ENCODE measurements around the gene ITPRIPL2. TPM values are rescaled to one million over a fixed set of nuclear protein-coding genes. Genes with fewer than 3 reads are reported as not detected.

The ITPRIPL2 gene
- polyA plus RNA-seq, 1 donor from 2014 or later, result not detected

GRCh38 chr16:19084139-19084538 lies 29.6 kb upstream of the ITPRIPL2 start:
- Histone ChIP-seq H3K79me2 (replicated peaks; ENCODE audit: insufficient read depth, low read length) (no peaks in the 10 kb centered on the region), H3K27ac (ENCODE audit: low read length) (no peak overlapping the region), H3K36me3 (ENCODE audit: insufficient read depth, low read length) (peaks cover 8% of the 10 kb centered on the region), H3K4me2 (ENCODE audit: low read length) (no peak overlapping the region), H3K9ac (ENCODE audit: low read length) (no peak overlapping the region), H3K4me3 (ENCODE audit: low read length) (no peak overlapping the region), H3K9me3 (ENCODE audit: low read length) (no peaks in the 10 kb centered on the region), H4K20me1 (ENCODE audit: insufficient read depth) (no peaks in the 10 kb centered on the region), H3F3A (ENCODE audit: insufficient read depth, low read length, poor library complexity, severe bottlenecking) (no peaks in the 10 kb centered on the region), H2AFZ (ENCODE audit: low read depth, low read length) (no peak overlapping the region), H3K27me3 (ENCODE audit: insufficient read depth, low read depth, low read length) (no peaks in the 10 kb centered on the region), H3K9me2 (ENCODE audit: insufficient read depth, low read length) (no peaks in the 10 kb centered on the region)
- TF ChIP-seq POLR2AphosphoS5 (IDR thresholded peaks at IDR 0.05) (no peak), TAF1 (IDR thresholded peaks at IDR 0.05; ENCODE audit: low read depth) (no peak), EZH2 (IDR thresholded peaks at IDR 0.05; ENCODE audit: borderline replicate concordance, insufficient read depth, low read length, poor library complexity, severe bottlenecking) (no peak), SMC3 (conservative IDR thresholded peaks at IDR 0.05; ENCODE audit: poor library complexity) (no peak), EP300 (conservative IDR thresholded peaks at IDR 0.05; ENCODE audit: poor library complexity, severe bottlenecking) (no peak), MXI1 (conservative IDR thresholded peaks at IDR 0.05; ENCODE audit: poor library complexity, severe bottlenecking) (no peak), CTCF (IDR thresholded peaks at IDR 0.05; ENCODE audit: poor library complexity, severe bottlenecking) (no peak), RAD21 (conservative IDR thresholded peaks at IDR 0.05) (no peak), REST (IDR thresholded peaks at IDR 0.05; ENCODE audit: borderline replicate concordance) (no peak)

- Histone ChIP-seq H3K9me3 (ENCODE audit: low read length) (no peaks in the 10 kb centered on the region), H3K36me3 (ENCODE audit: insufficient read depth, low read length) (peaks cover 8% of the 10 kb centered on the region), H3K9ac (ENCODE audit: low read length) (no peak overlapping the region), H3K9me2 (ENCODE audit: insufficient read depth, low read length) (no peaks in the 10 kb centered on the region), H3K4me2 (ENCODE audit: low read length) (no peak overlapping the region), H3K79me2 (replicated peaks; ENCODE audit: insufficient read depth, low read length) (no peaks in the 10 kb centered on the region), H4K20me1 (ENCODE audit: insufficient read depth) (no peaks in the 10 kb centered on the region), H3K27ac (ENCODE audit: low read length) (no peak overlapping the region), H3F3A (ENCODE audit: insufficient read depth, low read length, poor library complexity, severe bottlenecking) (no peaks in the 10 kb centered on the region), H3K27me3 (ENCODE audit: insufficient read depth, low read depth, low read length) (no peaks in the 10 kb centered on the region), H2AFZ (ENCODE audit: low read depth, low read length) (no peak overlapping the region), H3K4me3 (ENCODE audit: low read length) (no peak overlapping the region)
- no peak for TF ChIP-seq RAD21 (conservative IDR thresholded peaks at IDR 0.05)
- no peak for TF ChIP-seq EP300 (conservative IDR thresholded peaks at IDR 0.05; ENCODE audit: poor library complexity, severe bottlenecking)
- no peak for TF ChIP-seq TAF1 (IDR thresholded peaks at IDR 0.05; ENCODE audit: low read depth)
- no peak for TF ChIP-seq REST (IDR thresholded peaks at IDR 0.05; ENCODE audit: borderline replicate concordance)
- TF ChIP-seq MXI1 (conservative IDR thresholded peaks at IDR 0.05; ENCODE audit: poor library complexity, severe bottlenecking), result no peak
- TF ChIP-seq POLR2AphosphoS5 (IDR thresholded peaks at IDR 0.05), result no peak
- TF ChIP-seq SMC3 (conservative IDR thresholded peaks at IDR 0.05; ENCODE audit: poor library complexity), result no peak
These were observed 28.9 kb upstream of the ITPRIPL2 start for GRCh38 chr16:19084879-19085278.

Measured in neural cell (in vitro differentiated cells).